Posterior cingulate gyrus (tissue), 11 donors: Measurements from ENCODE around the gene HSPA14.
"Not testable (repeated sequence)": the region's sequence is repeated elsewhere in the genome, so short reads cannot be mapped to it uniquely, and the experiment has no call there.

Experiments
- DNase-seq, 10 donors: peaks; one replicate each; pipeline versions ENCODE4 v3.0.0 to v3.0.0-alpha.2; 2020 to 2021; ENCODE audit warnings: mixed read lengths in 3 of 10
- intact Hi-C: fragments of 100-400 bp; cut with DNase I; formaldehyde crosslinking; loops from one replicate; pipeline ENCODE4 v1.15.1; 2023

Gene HSPA14

GRCh38 chr10:14878266-14879123, 40.4 kb downstream of the HSPA14 start, which contains the start of gene SUV39H2:
TSS of gene SUV39H2 (plus strand) at chr10:14878866. CDS start at chr10:14878889, 23 bp downstream.
- DNase-seq = peak; percentile 87 to 99 (median 92)
- intact Hi-C loops = loop anchor here (2.0 to 5.0 kb wide), 4 partner anchors 40 to 276 kb away; partner anchors contain the start of genes CDNF, HSPA14, MEIG1 and MSANTD7

GRCh38 chr10:14879124-14879927, 41.2 kb downstream of the HSPA14 start:
- intact Hi-C loops = loop anchor here (2.0 to 5.0 kb wide), 4 partner anchors 41 to 277 kb away; partner anchors contain the start of genes CDNF, HSPA14, MEIG1 and MSANTD7
- DNase-seq = peak in 5 of 10 donors; percentile 13 to 84 (median 71)

GRCh38 chr10:14879928-14880193, 41.8 kb downstream of the HSPA14 start:
- no peak for DNase-seq
- intact Hi-C loops = loop anchor here (2.0 to 5.0 kb wide), 4 partner anchors 41 to 278 kb away; partner anchors contain the start of genes CDNF, HSPA14, MEIG1 and MSANTD7

- intact Hi-C loops = no loop called here
- no peak for DNase-seq
These were observed 42.1 kb downstream of the HSPA14 start for GRCh38 chr10:14880229-14880628.

GRCh38 chr10:14884082-14884481, 46.0 kb downstream of the HSPA14 start:
- intact Hi-C loops = no loop called here
- no peak for DNase-seq

- intact Hi-C loops = no loop called here
- DNase-seq = no peak
These were observed 51.2 kb downstream of the HSPA14 start for GRCh38 chr10:14889318-14889717.

GRCh38 chr10:14891151-14891550, 53.0 kb downstream of the HSPA14 start:
- DNase-seq = no peak
- intact Hi-C loops = no loop called here

GRCh38 chr10:14904316-14904732, 66.2 kb downstream of the HSPA14 start:
- intact Hi-C loops = no loop called here
- no peak for DNase-seq

- intact Hi-C loops = no loop called here
- no peak for DNase-seq
These were observed 66.8 kb downstream of the HSPA14 start for GRCh38 chr10:14904864-14905263.

GRCh38 chr10:14905890-14906289, 67.8 kb downstream of the HSPA14 start:
- intact Hi-C loops = no loop called here
- DNase-seq = no peak

GRCh38 chr10:14906765-14907164, 68.7 kb downstream of the HSPA14 start:
- intact Hi-C loops = no loop called here
- no peak for DNase-seq

- intact Hi-C loops, DNase-seq: not testable (repeated sequence)
These were observed 69.5 kb downstream of the HSPA14 start for GRCh38 chr10:14907591-14907990.

- intact Hi-C loops = no loop called here
These were observed 71.0 kb downstream of the HSPA14 start for GRCh38 chr10:14909101-14909500.

GRCh38 chr10:14910953-14911352, 72.8 kb downstream of the HSPA14 start:
- intact Hi-C loops = no loop called here
- no peak for DNase-seq

More at GRCh38 chr10:14909101-14909500, 71.0 kb downstream of the HSPA14 start:
- no peak for DNase-seq

GRCh38 chr10:14911801-14912200, 73.7 kb downstream of the HSPA14 start:
- no peak for DNase-seq

GRCh38 chr10:14916600-14916999, 78.5 kb downstream of the HSPA14 start:
- intact Hi-C loops = no loop called here
- DNase-seq = no peak

More at GRCh38 chr10:14911801-14912200, 73.7 kb downstream of the HSPA14 start:
- intact Hi-C loops = no loop called here

GRCh38 chr10:14917827-14918226, 79.7 kb downstream of the HSPA14 start:
- intact Hi-C loops = no loop called here
- DNase-seq = no peak

GRCh38 chr10:14918964-14919363, 80.9 kb downstream of the HSPA14 start:
- intact Hi-C loops = no loop called here
- DNase-seq = no peak
